Left ventricle myocardium inferior (tissue), 1 donor: Measurements from ENCODE around the gene TMEM120B. TPM values are rescaled to one million over a fixed set of nuclear protein-coding genes. Genes with fewer than 3 reads are reported as not detected.

ENCODE experiments used
- DNase-seq: peaks from one replicate; pipeline ENCODE4 v3.0.0-alpha.2; 2020
- H3K27ac ChIP-seq: fragments of 200-600 bp; replicated peaks from 2 replicates; pipeline ENCODE4 v1.8.0; 2021
- H3K27me3 ChIP-seq: fragments of 200-600 bp; 2 replicates; pipeline ENCODE4 v1.8.0; 2021; ENCODE audit warnings: low read depth
- H3K36me3 ChIP-seq: fragments of 200-600 bp; 2 replicates; pipeline ENCODE4 v1.8.0; 2021
- H3K4me1 ChIP-seq: fragments of 200-600 bp; 2 replicates; pipeline ENCODE4 v1.8.0; 2021
- H3K4me3 ChIP-seq: fragments of 200-600 bp; 2 replicates; pipeline ENCODE4 v1.8.0; 2021; ENCODE audit warnings: mild to moderate bottlenecking, moderate library complexity
- H3K9me3 ChIP-seq: fragments of 200-600 bp; replicated peaks from 2 replicates; pipeline ENCODE4 v1.8.0; 2021
- intact Hi-C: fragments of 100-400 bp; cut with micrococcal nuclease; formaldehyde crosslinking; loops from one replicate; pipeline ENCODE4 v1.11.0; 2022
- total RNA-seq: library from RNA; stranded (reverse); fragmentation: NEBNext Ultra II Directional; extraction: Animal tissue kit (Norgen Biotek cat#: 25700); gene quantifications from one replicate; pipeline ENCODE4 v1.2.1, GENCODE V29; 2021
- TF ChIP-seq, protein P1 (sequence below): fragments of 200-600 bp; IDR thresholded peaks from 2 replicates; pipeline ENCODE4 v1.8.0; 2021; ENCODE audit warnings: antibody characterized with exemption, mild to moderate bottlenecking, borderline replicate concordance
- donor health status: DM: no; HTN: yes; CAD: no; lungs with severe emphysema.

The TMEM120B gene
- total RNA-seq, 1 donor from 2014 or later: 9.2 TPM

DNA sequence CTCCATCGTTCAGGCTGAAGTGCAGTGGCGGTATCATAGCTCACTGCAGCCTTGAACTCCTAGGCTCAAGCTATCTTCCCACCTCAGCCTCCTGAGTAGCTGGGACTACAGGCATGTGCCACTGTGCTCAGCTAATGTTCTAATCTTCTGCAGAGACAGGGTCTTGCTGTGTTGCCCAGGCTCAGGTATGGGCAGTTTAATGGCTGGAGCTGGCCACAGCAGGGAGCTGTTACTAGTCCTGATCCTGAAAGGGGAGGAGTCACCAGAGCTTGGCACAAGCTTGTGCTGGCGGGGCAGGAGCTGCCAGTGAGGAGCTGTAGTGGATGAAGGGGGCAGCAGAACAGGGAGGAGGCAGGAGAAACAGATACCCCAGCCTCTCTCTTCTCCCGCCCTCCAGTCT is 10.6 kb downstream of the TMEM120B start:
- Histone ChIP-seq H3K27ac (no peak overlapping the region), H3K27me3 (no peaks in the 10 kb centered on the region), H3K36me3 (peaks cover 17% of the 10 kb centered on the region), H3K4me1 (no peaks in the 10 kb centered on the region), H3K4me3 (no peak overlapping the region), H3K9me3 (no peaks in the 10 kb centered on the region)
- DNase-seq: no peak
- TF ChIP-seq, protein P1, sequence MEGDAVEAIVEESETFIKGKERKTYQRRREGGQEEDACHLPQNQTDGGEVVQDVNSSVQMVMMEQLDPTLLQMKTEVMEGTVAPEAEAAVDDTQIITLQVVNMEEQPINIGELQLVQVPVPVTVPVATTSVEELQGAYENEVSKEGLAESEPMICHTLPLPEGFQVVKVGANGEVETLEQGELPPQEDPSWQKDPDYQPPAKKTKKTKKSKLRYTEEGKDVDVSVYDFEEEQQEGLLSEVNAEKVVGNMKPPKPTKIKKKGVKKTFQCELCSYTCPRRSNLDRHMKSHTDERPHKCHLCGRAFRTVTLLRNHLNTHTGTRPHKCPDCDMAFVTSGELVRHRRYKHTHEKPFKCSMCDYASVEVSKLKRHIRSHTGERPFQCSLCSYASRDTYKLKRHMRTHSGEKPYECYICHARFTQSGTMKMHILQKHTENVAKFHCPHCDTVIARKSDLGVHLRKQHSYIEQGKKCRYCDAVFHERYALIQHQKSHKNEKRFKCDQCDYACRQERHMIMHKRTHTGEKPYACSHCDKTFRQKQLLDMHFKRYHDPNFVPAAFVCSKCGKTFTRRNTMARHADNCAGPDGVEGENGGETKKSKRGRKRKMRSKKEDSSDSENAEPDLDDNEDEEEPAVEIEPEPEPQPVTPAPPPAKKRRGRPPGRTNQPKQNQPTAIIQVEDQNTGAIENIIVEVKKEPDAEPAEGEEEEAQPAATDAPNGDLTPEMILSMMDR: no peak
- intact Hi-C loops: no loop called here

DNA sequence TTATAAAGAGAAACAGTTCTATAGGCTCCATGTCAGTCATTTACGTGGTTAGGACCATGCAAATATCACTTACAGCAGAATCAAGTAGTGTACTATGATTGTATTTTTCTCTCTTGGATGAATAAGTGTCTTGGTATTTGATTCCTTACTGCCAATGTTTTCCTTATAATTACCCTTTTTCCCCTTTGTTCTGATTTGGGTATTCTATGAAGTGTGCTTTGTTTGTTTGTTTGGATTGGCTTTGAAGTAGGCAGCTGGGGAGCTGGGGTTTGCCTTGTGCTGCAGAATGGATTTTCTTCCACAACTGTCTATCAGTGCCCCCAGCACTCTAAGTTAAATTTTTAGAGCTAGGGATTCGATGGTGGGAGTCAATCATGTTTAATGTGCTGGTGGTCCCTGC is 12.4 kb downstream of the TMEM120B start:
- TF ChIP-seq, protein P1: no peak
- Histone ChIP-seq H3K27ac (no peak overlapping the region), H3K36me3 (peaks cover 17% of the 10 kb centered on the region), H3K27me3 (no peaks in the 10 kb centered on the region), H3K4me1 (no peaks in the 10 kb centered on the region), H3K9me3 (no peaks in the 10 kb centered on the region), H3K4me3 (no peak overlapping the region)
- intact Hi-C loops: no loop called here
- DNase-seq: no peak

DNA sequence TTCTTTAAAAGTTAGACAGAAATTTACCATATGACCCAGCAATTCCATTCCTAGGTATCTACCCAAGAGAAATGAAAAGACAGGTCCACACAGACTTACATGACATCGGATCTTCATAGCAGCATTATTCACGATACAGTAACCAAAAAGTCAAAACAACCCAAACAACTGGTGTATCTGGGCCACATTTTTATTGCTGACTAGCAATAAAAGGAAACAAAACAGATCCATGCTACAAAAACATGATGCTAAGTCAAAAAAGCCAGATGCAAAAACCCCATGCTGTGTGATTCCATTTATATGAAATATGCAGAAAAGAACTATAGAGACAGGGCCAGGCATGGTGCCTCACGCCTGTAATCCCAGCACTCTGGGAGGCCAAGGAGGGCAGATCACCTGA is 12.9 kb downstream of the TMEM120B start:
- H3K36me3 ChIP-seq: peaks cover 17% of the 10 kb centered on the region
- no peaks in the 10 kb centered on the region for H3K4me1 ChIP-seq
- intact Hi-C loops: no loop called here
- TF ChIP-seq, protein P1: no peak
- H3K9me3 ChIP-seq: no peaks in the 10 kb centered on the region
- no peaks in the 10 kb centered on the region for H3K27me3 ChIP-seq
- no peak overlapping the region for H3K27ac ChIP-seq
- H3K4me3 ChIP-seq: no peak overlapping the region
- DNase-seq: no peak

DNA sequence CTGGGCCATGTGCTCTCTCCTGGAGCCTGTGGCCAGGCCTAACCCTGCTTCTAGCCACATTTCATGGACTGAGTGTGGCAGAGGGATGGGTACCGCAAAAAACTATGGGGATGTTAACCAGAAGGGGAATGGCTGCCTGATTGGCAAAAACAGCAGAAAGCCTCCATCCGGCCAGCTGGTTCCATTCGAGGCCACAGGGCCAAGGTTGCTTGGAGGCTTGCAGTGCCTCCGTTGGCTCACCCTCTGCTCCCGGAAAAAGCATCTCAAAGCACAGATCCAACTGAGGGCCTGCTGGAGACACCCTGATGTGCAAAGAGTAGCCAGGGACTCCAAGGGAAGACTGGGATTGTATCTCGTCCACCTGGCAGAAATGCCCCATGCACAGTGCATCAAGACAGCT is 16.5 kb downstream of the TMEM120B start:
- no peaks in the 10 kb centered on the region for H3K9me3 ChIP-seq
- H3K4me3 ChIP-seq: no peak overlapping the region
- no peaks in the 10 kb centered on the region for H3K27me3 ChIP-seq
- DNase-seq: no peak
- H3K4me1 ChIP-seq: no peaks in the 10 kb centered on the region
- H3K36me3 ChIP-seq: peaks cover 17% of the 10 kb centered on the region
- TF ChIP-seq, protein P1: no peak
- no peak overlapping the region for H3K27ac ChIP-seq
- intact Hi-C loops: no loop called here

DNA sequence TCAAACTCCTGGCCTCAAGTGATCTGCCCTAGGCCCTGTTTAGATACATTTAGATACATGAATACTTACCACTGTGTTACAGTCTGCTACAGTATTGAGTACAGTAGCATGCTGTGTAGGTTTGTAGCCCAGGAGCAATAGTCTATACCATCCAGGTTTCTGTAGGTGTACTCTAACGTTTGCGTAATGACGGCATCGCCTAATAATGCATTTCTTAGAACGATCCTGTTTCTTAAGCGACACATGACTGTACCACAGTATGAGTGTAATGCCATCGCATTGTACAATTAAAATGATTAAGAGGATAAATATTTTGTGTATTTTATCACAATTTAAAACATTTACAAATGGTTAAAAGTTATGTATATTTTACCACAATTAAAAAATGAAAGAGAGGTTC is 18.9 kb downstream of the TMEM120B start:
- H3K4me1 ChIP-seq: no peaks in the 10 kb centered on the region
- TF ChIP-seq, protein P1: no peak
- H3K4me3 ChIP-seq: no peak overlapping the region
- DNase-seq: no peak
- H3K27me3 ChIP-seq: no peaks in the 10 kb centered on the region
- no peak overlapping the region for H3K27ac ChIP-seq
- no peaks in the 10 kb centered on the region for H3K36me3 ChIP-seq
- intact Hi-C loops: no loop called here
- H3K9me3 ChIP-seq: no peaks in the 10 kb centered on the region

DNA sequence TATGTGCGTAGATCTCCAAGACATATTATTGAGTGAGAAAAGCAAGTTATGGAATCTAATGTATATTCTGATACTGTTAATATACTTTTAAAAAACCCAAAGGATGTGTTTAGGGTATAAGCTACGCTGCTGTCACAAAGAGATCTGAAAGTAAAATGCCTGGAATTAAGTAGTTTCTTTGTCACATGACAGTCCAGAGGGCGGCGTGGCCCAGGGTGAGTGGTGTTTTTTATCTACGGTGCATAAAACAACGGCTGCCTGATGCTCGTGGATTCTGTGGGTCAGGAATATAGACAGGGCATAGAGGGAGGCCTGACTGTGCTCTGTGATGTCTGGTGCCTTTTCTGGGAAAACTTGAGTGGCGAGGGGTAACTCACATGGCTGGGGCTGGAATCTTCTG is 21.3 kb downstream of the TMEM120B start:
- Histone ChIP-seq H3K4me1 (no peaks in the 10 kb centered on the region), H3K36me3 (no peaks in the 10 kb centered on the region), H3K9me3 (no peaks in the 10 kb centered on the region), H3K27ac (no peak overlapping the region), H3K27me3 (no peaks in the 10 kb centered on the region), H3K4me3 (no peak overlapping the region)
- intact Hi-C loops: no loop called here
- TF ChIP-seq, protein P1: no peak
- no peak for DNase-seq
